ENCODE data around the gene LDLRAD2. TPM values are rescaled to one million over a fixed set of nuclear protein-coding genes. Genes with fewer than 3 reads are reported as not detected.
A peak's percentile ranks its signal among the peaks of the same experiment; 100 is the strongest.
"Not testable (repeated sequence)": the region's sequence is repeated elsewhere in the genome, so short reads cannot be mapped to it uniquely, and the experiment has no call there.

LDLRAD2 gene
- total RNA-seq, result under 1 TPM; 0.05 to 0.07 TPM

- no peaks in the 10 kb centered on the region for H3K4me1 Mint-ChIP-seq (ENCODE audit: low read depth)
- H3K27ac Mint-ChIP-seq, result no peak within 1 kb of the TSS
- no peaks in the 10 kb centered on the region for H3K36me3 Mint-ChIP-seq (ENCODE audit: insufficient read depth in 2 of 2)
- no peak within 1 kb of the TSS for H3K4me3 Mint-ChIP-seq
- no peaks in the 10 kb centered on the region for H3K9me3 Mint-ChIP-seq
- no peak for ATAC-seq (replicated peaks in 1 of 2)
- no peak for DNase-seq
- peaks cover 20% of the 10 kb centered on the region for H3K27me3 Mint-ChIP-seq (ENCODE audit: low read depth)
Measured at GRCh38 chr1:21811875-21812305, at the start of gene LDLRAD2. TSS of gene LDLRAD2 (plus strand) at chr1:21812265. CDS start at chr1:21812452, 187 bp downstream.

GRCh38 chr1:21763236-21763635, 48.8 kb upstream of the LDLRAD2 start:
- H3K27ac Mint-ChIP-seq, result no peak overlapping the region
- H3K4me3 Mint-ChIP-seq, result no peak overlapping the region
- H3K36me3 Mint-ChIP-seq (ENCODE audit: insufficient read depth in 2 of 2), result no peaks in the 10 kb centered on the region
- ATAC-seq (replicated peaks in 1 of 2), result no peak
- no peaks in the 10 kb centered on the region for H3K9me3 Mint-ChIP-seq
- peaks cover 78% of the 10 kb centered on the region for H3K4me1 Mint-ChIP-seq (ENCODE audit: low read depth)
- H3K27me3 Mint-ChIP-seq (ENCODE audit: low read depth), result no peaks in the 10 kb centered on the region
- no peak for DNase-seq

- no peaks in the 10 kb centered on the region for H3K27me3 Mint-ChIP-seq (ENCODE audit: low read depth)
- DNase-seq (no peak), ATAC-seq (replicated peaks in 1 of 2) (no peak)
- no peak overlapping the region for H3K27ac Mint-ChIP-seq
- H3K9me3 Mint-ChIP-seq, result no peaks in the 10 kb centered on the region
- H3K36me3 Mint-ChIP-seq (ENCODE audit: insufficient read depth in 2 of 2), result peaks cover under 1 to 2% of the 10 kb centered on the region in 2 donors
- H3K4me3 Mint-ChIP-seq, result no peak overlapping the region
- H3K4me1 Mint-ChIP-seq (ENCODE audit: low read depth), result peaks cover 80% of the 10 kb centered on the region
Measured at GRCh38 chr1:21763694-21764419, 48.2 kb upstream of the LDLRAD2 start.

GRCh38 chr1:21764615-21765423, 47.2 kb upstream of the LDLRAD2 start:
- peak; percentile 49 to 65 for ATAC-seq (replicated peaks in 1 of 2)
- peaks cover 4 to 5% of the 10 kb centered on the region in 2 donors for H3K36me3 Mint-ChIP-seq (ENCODE audit: insufficient read depth in 2 of 2)
- H3K4me1 Mint-ChIP-seq (ENCODE audit: low read depth), result peaks cover 80% of the 10 kb centered on the region
- peak overlapping the region; percentile 35 for H3K27ac Mint-ChIP-seq
- peak overlapping the region; percentile 43 to 49 for H3K4me3 Mint-ChIP-seq
- H3K9me3 Mint-ChIP-seq, result no peaks in the 10 kb centered on the region
- peak; percentile 40 to 43 for DNase-seq
- H3K27me3 Mint-ChIP-seq (ENCODE audit: low read depth), result no peaks in the 10 kb centered on the region

- Mint-ChIP-seq H3K27ac (peak overlapping the region; percentile 89), H3K36me3 (ENCODE audit: insufficient read depth in 2 of 2) (peaks cover 6 to 8% of the 10 kb centered on the region in 2 donors), H3K4me1 (ENCODE audit: low read depth) (peaks cover 81% of the 10 kb centered on the region), H3K27me3 (ENCODE audit: low read depth) (no peaks in the 10 kb centered on the region), H3K4me3 (peak overlapping the region; percentile 32 to 76), H3K9me3 (no peaks in the 10 kb centered on the region)
- DNase-seq (no peak), ATAC-seq (replicated peaks in 1 of 2) (peak; percentile 79 to 81)
Measured at GRCh38 chr1:21766210-21766609, 45.9 kb upstream of the LDLRAD2 start.

- not testable (repeated sequence) for ATAC-seq (replicated peaks in 1 of 2); H3K27ac Mint-ChIP-seq; H3K27me3 Mint-ChIP-seq (ENCODE audit: low read depth); H3K9me3 Mint-ChIP-seq; DNase-seq
- Mint-ChIP-seq H3K36me3 (ENCODE audit: insufficient read depth in 2 of 2) (peaks cover 6 to 11% of the 10 kb centered on the region in 2 donors), H3K4me1 (ENCODE audit: low read depth) (peaks cover 79% of the 10 kb centered on the region), H3K4me3 (peak overlapping the region in 1 of 2 donors; percentile 76)
Measured at GRCh38 chr1:21767106-21767505, 45.0 kb upstream of the LDLRAD2 start.

GRCh38 chr1:21770201-21770600, 41.9 kb upstream of the LDLRAD2 start:
- DNase-seq, result no peak
- Mint-ChIP-seq H3K4me1 (ENCODE audit: low read depth) (peaks cover 71% of the 10 kb centered on the region), H3K9me3 (no peaks in the 10 kb centered on the region), H3K36me3 (ENCODE audit: insufficient read depth in 2 of 2) (peaks cover 6 to 11% of the 10 kb centered on the region in 2 donors), H3K27me3 (ENCODE audit: low read depth) (no peaks in the 10 kb centered on the region), H3K4me3 (peak overlapping the region; percentile 10 to 26), H3K27ac (peak overlapping the region; percentile 90)
- ATAC-seq (replicated peaks in 1 of 2), result no peak

- Mint-ChIP-seq H3K36me3 (ENCODE audit: insufficient read depth in 2 of 2) (peaks cover 6 to 11% of the 10 kb centered on the region in 2 donors), H3K4me1 (ENCODE audit: low read depth) (peaks cover 71% of the 10 kb centered on the region)
- H3K9me3 Mint-ChIP-seq; H3K27me3 Mint-ChIP-seq (ENCODE audit: low read depth); H3K4me3 Mint-ChIP-seq; ATAC-seq (replicated peaks in 1 of 2); H3K27ac Mint-ChIP-seq; DNase-seq: not testable (repeated sequence)
Measured at GRCh38 chr1:21770602-21771001, 41.5 kb upstream of the LDLRAD2 start.

- not testable (repeated sequence) for ATAC-seq (replicated peaks in 1 of 2); H3K27me3 Mint-ChIP-seq (ENCODE audit: low read depth); H3K4me3 Mint-ChIP-seq; DNase-seq; H3K9me3 Mint-ChIP-seq
- Mint-ChIP-seq H3K36me3 (ENCODE audit: insufficient read depth in 2 of 2) (peaks cover 6 to 14% of the 10 kb centered on the region in 2 donors), H3K27ac (peak overlapping the region; percentile 19), H3K4me1 (ENCODE audit: low read depth) (peaks cover 71% of the 10 kb centered on the region)
Measured at GRCh38 chr1:21771672-21772071, 40.4 kb upstream of the LDLRAD2 start.

GRCh38 chr1:21773585-21773984, 38.5 kb upstream of the LDLRAD2 start:
- Mint-ChIP-seq H3K4me1 (ENCODE audit: low read depth) (peaks cover 70% of the 10 kb centered on the region), H3K27ac (peak overlapping the region; percentile 73), H3K4me3 (peak overlapping the region; percentile 42 to 65), H3K27me3 (ENCODE audit: low read depth) (no peaks in the 10 kb centered on the region), H3K9me3 (no peaks in the 10 kb centered on the region), H3K36me3 (ENCODE audit: insufficient read depth in 2 of 2) (peaks cover 12 to 24% of the 10 kb centered on the region in 2 donors)
- DNase-seq (no peak), ATAC-seq (replicated peaks in 1 of 2) (peak in 1 of 2 donors; percentile 44)

GRCh38 chr1:21774835-21775549, 37.1 kb upstream of the LDLRAD2 start:
- H3K36me3 Mint-ChIP-seq (ENCODE audit: insufficient read depth in 2 of 2), result peaks cover 10 to 22% of the 10 kb centered on the region in 2 donors
- no peak overlapping the region for H3K4me3 Mint-ChIP-seq
- no peak for DNase-seq
- H3K9me3 Mint-ChIP-seq, result no peaks in the 10 kb centered on the region
- H3K27me3 Mint-ChIP-seq (ENCODE audit: low read depth), result no peaks in the 10 kb centered on the region
- no peak overlapping the region for H3K27ac Mint-ChIP-seq
- no peak for ATAC-seq (replicated peaks in 1 of 2)
- H3K4me1 Mint-ChIP-seq (ENCODE audit: low read depth), result peaks cover 70% of the 10 kb centered on the region

- Mint-ChIP-seq H3K27ac (peak overlapping the region; percentile 15), H3K4me1 (ENCODE audit: low read depth) (peaks cover 70% of the 10 kb centered on the region), H3K27me3 (ENCODE audit: low read depth) (no peaks in the 10 kb centered on the region), H3K4me3 (peak overlapping the region; percentile 24 to 59), H3K36me3 (ENCODE audit: insufficient read depth in 2 of 2) (peaks cover 10 to 24% of the 10 kb centered on the region in 2 donors), H3K9me3 (no peaks in the 10 kb centered on the region)
- DNase-seq (no peak), ATAC-seq (replicated peaks in 1 of 2) (no peak)
Measured at GRCh38 chr1:21775550-21775914, 36.5 kb upstream of the LDLRAD2 start.
